Lower leg skin (tissue), 3 donors: ENCODE results near the gene MSH4.

Experiments
- CTCF ChIP-seq, 3 donors: fragments of 450-650 bp; IDR thresholded peaks; one replicate each; pipeline ENCODE4 v1.5.1; 2016; ENCODE audit warnings: antibody characterized with exemption in 3 of 3, mild to moderate bottlenecking in 3 of 3, moderate library complexity in 2 of 3
- POLR2A ChIP-seq, 2 donors: fragments of 450-650 bp; IDR thresholded peaks; one replicate each; pipeline ENCODE4 v1.6.1; 2016 to 2017; ENCODE audit warnings: antibody characterized with exemption in 2 of 2, mild to moderate bottlenecking in 1 of 2, moderate library complexity in 1 of 2

GRCh38 chr1:75794382-75794781 lies 2.3 kb upstream of the MSH4 start:
- TF ChIP-seq CTCF (IDR thresholded peaks at IDR 0.05) (no peak), POLR2A (IDR thresholded peaks at IDR 0.05) (no peak)
